HCT116 (cell line): Measurements from ENCODE around the gene HIP1R. TPM values are rescaled to one million over a fixed set of nuclear protein-coding genes. Genes with fewer than 3 reads are reported as not detected.

Experiments
- ATAC-seq: fragments of 200-7000 bp; cut with Tn5 transposase; 2 replicates; pipeline ENCODE4 v1.9.1; 2020; ENCODE audit warnings: mild to moderate bottlenecking, moderate library complexity
- BruUV-seq: library from RNA; stranded (reverse); fragments of 400-500 nt; replicated peaks from 2 replicates; lab custom pipeline; 2021; lab: Mats Ljungman, UMichigan
- CTCF ChIA-PET: fragments of 300-600 bp; sonication (Branson Sonifier 250); formaldehyde crosslinking; loops from one replicate; lab custom pipeline; 2021; ENCODE audit warnings: antibody characterized with exemption; lab: Charles Lee
- POLR2A ChIA-PET: fragments of 300-600, 350-600 bp; sonication (Branson Sonifier 250); formaldehyde crosslinking; loops from one replicate; lab custom pipeline; 2021; ENCODE audit warnings: antibody characterized with exemption; lab: Charles Lee
- RAD21 ChIA-PET, 2 experiments: fragments of 300-600 bp; sonication (Branson Sonifier 250); formaldehyde crosslinking; loops; one replicate each; lab custom pipeline; 2023; ENCODE audit warnings: low total read pairs in 2 of 2; ENCODE audit not compliant: uncharacterized antibody in 2 of 2, unreplicated experiment in 2 of 2, low non-redundant PET in 1 of 2; lab: Charles Lee
- DNase-seq: peaks from one replicate; pipeline ENCODE4 v3.0.0-alpha.2; 2010; ENCODE audit warnings: low read depth, low spot score
- H2AFZ ChIP-seq: fragments of 200-600 bp; shearing (Covaris generic), sonication (generic); 2 replicates; pipeline ENCODE4 v1.6.1; 2017; ENCODE audit warnings: low read depth, mixed run types, mixed read lengths, antibody characterized with exemption, low read length; ENCODE audit not compliant: poor library complexity, severe bottlenecking
- H3K27ac ChIP-seq: 2 replicates; pipeline ENCODE4 v1.5.1; 2012; ENCODE audit warnings: low read depth, low read length
- H3K27me3 ChIP-seq: fragments of 200-600 bp; sonication (generic); 2 replicates; pipeline ENCODE4 v1.6.1; 2016; ENCODE audit warnings: mixed run types, low read length, mixed read lengths; ENCODE audit not compliant: insufficient read depth
- H3K36me3 ChIP-seq, 2 experiments: fragments of 200-500 bp in 1 of 2; fragments of 200-600 bp in 1 of 2; sonication (Bioruptor generic) in 1 of 2; sonication (generic) in 1 of 2; 2 replicates each; pipeline versions ENCODE4 v1.5.1 to v1.6.1; 2014 to 2016; ENCODE audit warnings: low read length in 2 of 2, inconsistent platforms in 1 of 2, mixed read lengths in 1 of 2, mixed run types in 1 of 2; ENCODE audit not compliant: insufficient read depth in 2 of 2, control insufficient read depth in 1 of 2
- H3K4me1 ChIP-seq, 2 experiments: fragments of 200-600 bp in 1 of 2; sonication (generic) in 1 of 2; 2 replicates each; pipeline versions ENCODE4 v1.5.1 to v1.6.1; 2012 to 2017; ENCODE audit warnings: low read length in 2 of 2, inconsistent platforms in 1 of 2, mild to moderate bottlenecking in 1 of 2, mixed read lengths in 1 of 2, mixed run types in 1 of 2, moderate library complexity in 1 of 2; ENCODE audit not compliant: insufficient read depth in 2 of 2, control insufficient read depth in 1 of 2
- H3K4me2 ChIP-seq: fragments of 200-600 bp; sonication (generic); 2 replicates; pipeline ENCODE4 v1.6.1; 2017; ENCODE audit warnings: mixed run types, low read length, mixed read lengths
- H3K4me3 ChIP-seq, 2 experiments: fragments of 200-600 bp in 1 of 2; sonication (generic) in 1 of 2; replicated peaks in 1 of 2; 2 replicates each; pipeline ENCODE4 v1.5.1; 2011 to 2016; ENCODE audit warnings: low read length in 2 of 2, control low read depth in 1 of 2, low read depth in 1 of 2, mild to moderate bottlenecking in 1 of 2, mixed read lengths in 1 of 2, mixed run types in 1 of 2
- H3K79me2 ChIP-seq: fragments of 200-600 bp; sonication (generic); 2 replicates; pipeline ENCODE4 v1.6.1; 2017; ENCODE audit warnings: mild to moderate bottlenecking, mixed run types, low read length, moderate library complexity, mixed read lengths; ENCODE audit not compliant: insufficient read depth
- H3K9ac ChIP-seq: fragments of 200-600 bp; sonication (generic); 2 replicates; pipeline ENCODE4 v1.6.1; 2016; ENCODE audit warnings: low read length, mixed read lengths
- H3K9me2 ChIP-seq: fragments of 200-600 bp; sonication (generic), shearing (Covaris generic); 2 replicates; pipeline ENCODE4 v1.6.1; 2017; ENCODE audit warnings: mixed run types, mild to moderate bottlenecking, moderate library complexity; ENCODE audit not compliant: insufficient read depth
- H3K9me3 ChIP-seq, 2 experiments: fragments of 200-500 bp in 1 of 2; fragments of 200-600 bp in 1 of 2; sonication (Bioruptor generic) in 1 of 2; sonication (generic) in 1 of 2; 2 replicates each; pipeline ENCODE4 v1.6.1; 2014 to 2017; ENCODE audit warnings: low read length in 2 of 2, mixed read lengths in 2 of 2, inconsistent platforms in 1 of 2, low read depth in 1 of 2, mild to moderate bottlenecking in 1 of 2, mixed run types in 1 of 2, moderate library complexity in 1 of 2; ENCODE audit not compliant: control insufficient read depth in 1 of 2, insufficient read depth in 1 of 2
- H4K20me1 ChIP-seq: fragments of 200-600 bp; sonication (generic), shearing (Covaris generic); 2 replicates; pipeline ENCODE4 v1.6.1; 2017; ENCODE audit warnings: mixed run types, mild to moderate bottlenecking, moderate library complexity; ENCODE audit not compliant: insufficient read depth
- CBX3 ChIP-seq: IDR thresholded peaks from 2 replicates; pipeline ENCODE4 v1.6.1; 2012; ENCODE audit warnings: low read depth
- EGR1 ChIP-seq: IDR thresholded peaks from 2 replicates; pipeline ENCODE4 v1.6.1; 2012; ENCODE audit warnings: low read depth
- EZH2phosphoT487 ChIP-seq: fragments of 200-600 bp; IDR thresholded peaks from 2 replicates; pipeline ENCODE4 v1.6.1; 2018; ENCODE audit warnings: antibody characterized with exemption, borderline replicate concordance
- JUND ChIP-seq: IDR thresholded peaks from 2 replicates; pipeline ENCODE4 v1.6.1; 2012
- POLR2A ChIP-seq: IDR thresholded peaks from 2 replicates; pipeline ENCODE4 v1.7.0; 2011; ENCODE audit warnings: borderline replicate concordance; ENCODE audit not compliant: insufficient read depth, insufficient read length; ENCODE audit errors: extremely low read depth
- POLR2AphosphoS5 ChIP-seq: IDR thresholded peaks from 2 replicates; pipeline ENCODE4 v1.6.1; 2011; ENCODE audit warnings: mild to moderate bottlenecking, low read depth, low read length, moderate library complexity
- RAD21 ChIP-seq: IDR thresholded peaks from 2 replicates; pipeline ENCODE4 v1.6.1; 2012; ENCODE audit warnings: low read depth, mild to moderate bottlenecking
- SP1 ChIP-seq: IDR thresholded peaks from 2 replicates; pipeline ENCODE4 v1.6.1; 2012; ENCODE audit warnings: low read depth
- ZNF274 ChIP-seq: fragments of 200-500 bp; sonication (Bioruptor generic); IDR thresholded peaks from 2 replicates; pipeline ENCODE4 v1.6.1; 2014; ENCODE audit warnings: mild to moderate bottlenecking, low read depth, low read length, inconsistent platforms
- intact Hi-C: fragments of 100-400 bp; cut with micrococcal nuclease; formaldehyde crosslinking; loops from 2 replicates; pipeline ENCODE4 v1.10.0; 2022
- total RNA-seq: library from RNA; stranded (reverse); gene quantifications from one replicate; pipeline ENCODE4 v1.2.1, GENCODE V29; 2021; ENCODE audit not compliant: unreplicated experiment
- TF ChIP-seq, protein P1 (sequence below): IDR thresholded peaks from 2 replicates; pipeline ENCODE4 v1.6.1; 2012

The HIP1R gene
- total RNA-seq, 1 experiment from 2014 or later, result 57.8 TPM

DNA sequence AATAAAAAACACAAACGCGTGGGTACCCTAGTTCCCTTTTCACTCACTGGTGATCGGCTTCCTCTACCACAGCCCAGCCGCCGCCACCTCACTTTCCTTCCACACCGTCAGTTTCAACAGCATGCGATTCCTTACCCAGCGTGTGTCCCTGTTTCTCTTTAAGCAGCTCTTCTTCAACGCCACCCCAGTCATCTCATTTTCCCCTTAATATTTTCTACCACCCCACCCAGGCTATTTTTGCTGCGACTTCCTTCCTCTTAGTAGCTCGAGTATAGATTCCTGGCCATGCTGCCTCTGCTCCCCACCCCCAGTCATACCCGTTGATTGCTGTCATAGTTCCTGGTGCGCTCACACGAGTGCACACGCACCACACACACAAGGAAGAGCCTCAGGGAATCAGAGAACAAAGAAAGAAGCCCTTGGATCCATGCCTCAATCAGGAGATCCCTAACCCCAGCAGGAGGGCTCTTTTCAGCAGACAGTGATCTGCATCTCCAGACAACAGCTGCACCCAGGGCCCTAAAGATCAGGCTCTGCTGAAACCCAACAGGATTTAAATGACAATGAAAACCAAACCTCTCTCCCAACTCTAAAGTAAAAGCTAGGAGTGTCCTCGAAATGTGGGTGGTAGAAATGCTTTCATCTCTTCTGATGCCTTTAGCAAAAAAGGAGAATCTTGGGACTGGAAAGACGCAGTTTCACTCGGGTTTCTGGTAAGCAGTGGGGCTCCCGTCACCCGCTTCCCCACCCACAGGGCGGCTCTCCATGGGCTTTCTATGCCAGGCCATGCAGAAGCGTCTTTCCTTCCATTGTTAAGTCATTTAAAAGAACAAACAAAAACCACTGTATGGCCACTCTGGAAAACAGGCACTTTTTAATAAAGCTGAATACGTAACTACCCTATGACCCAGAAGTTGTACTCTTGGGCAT is 36.9 kb downstream of the HIP1R start:
- BruUV-seq, result no TSS peak
- no peaks in the 10 kb centered on the region for H3K27me3 ChIP-seq
- ATAC-seq, result no peak
- H3K4me2 ChIP-seq, result no peak overlapping the region
- peaks cover 13 to 23% of the 10 kb centered on the region in 2 experiments; a peak in 3 of 4 replicates for H3K36me3 ChIP-seq
- H4K20me1 ChIP-seq, result peaks cover 6% of the 10 kb centered on the region; the same call in 1 of the 2 replicates
- ChIA-PET CTCF (interaction anchor here (1.7 kb wide), 1 partner anchor 80 kb away, joined by 4 read pairs; no protein-coding TSS in a partner anchor), POLR2A (no interaction called here), RAD21 (no interaction called here)
- intact Hi-C loops, result no loop called here
- no peak overlapping the region for H2AFZ ChIP-seq
- no peaks in the 10 kb centered on the region for H3K9me2 ChIP-seq
- no peak overlapping the region for H3K27ac ChIP-seq
- no peaks in the 10 kb centered on the region for H3K9me3 ChIP-seq
- no peak overlapping the region for H3K9ac ChIP-seq
- DNase-seq, result no peak
- H3K4me1 ChIP-seq, result peaks cover 2 to 16% of the 10 kb centered on the region in 2 experiments; a peak in 3 of 4 replicates
- TF ChIP-seq EGR1 (no peak), JUND (no peak), RAD21 (no peak), CBX3 (no peak), POLR2A (no peak), EZH2phosphoT487 (no peak), ZNF274 (no peak), SP1 (no peak), POLR2AphosphoS5 (no peak)
- TF ChIP-seq, protein P1, sequence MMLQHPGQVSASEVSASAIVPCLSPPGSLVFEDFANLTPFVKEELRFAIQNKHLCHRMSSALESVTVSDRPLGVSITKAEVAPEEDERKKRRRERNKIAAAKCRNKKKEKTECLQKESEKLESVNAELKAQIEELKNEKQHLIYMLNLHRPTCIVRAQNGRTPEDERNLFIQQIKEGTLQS, result no peak
- H3K79me2 ChIP-seq, result peaks cover 79% of the 10 kb centered on the region
- no peak overlapping the region for H3K4me3 ChIP-seq
